Measurements from ENCODE around the gene CSRP1. TPM values are rescaled to one million over a fixed set of nuclear protein-coding genes. Genes with fewer than 3 reads are reported as not detected.
"Not testable (repeated sequence)": the region's sequence is repeated elsewhere in the genome, so short reads cannot be mapped to it uniquely, and the experiment has no call there.

CSRP1 gene
- total RNA-seq, 6 experiments from 2014 or later, result 54.9 to 158 (median 87.0) TPM

DNA sequence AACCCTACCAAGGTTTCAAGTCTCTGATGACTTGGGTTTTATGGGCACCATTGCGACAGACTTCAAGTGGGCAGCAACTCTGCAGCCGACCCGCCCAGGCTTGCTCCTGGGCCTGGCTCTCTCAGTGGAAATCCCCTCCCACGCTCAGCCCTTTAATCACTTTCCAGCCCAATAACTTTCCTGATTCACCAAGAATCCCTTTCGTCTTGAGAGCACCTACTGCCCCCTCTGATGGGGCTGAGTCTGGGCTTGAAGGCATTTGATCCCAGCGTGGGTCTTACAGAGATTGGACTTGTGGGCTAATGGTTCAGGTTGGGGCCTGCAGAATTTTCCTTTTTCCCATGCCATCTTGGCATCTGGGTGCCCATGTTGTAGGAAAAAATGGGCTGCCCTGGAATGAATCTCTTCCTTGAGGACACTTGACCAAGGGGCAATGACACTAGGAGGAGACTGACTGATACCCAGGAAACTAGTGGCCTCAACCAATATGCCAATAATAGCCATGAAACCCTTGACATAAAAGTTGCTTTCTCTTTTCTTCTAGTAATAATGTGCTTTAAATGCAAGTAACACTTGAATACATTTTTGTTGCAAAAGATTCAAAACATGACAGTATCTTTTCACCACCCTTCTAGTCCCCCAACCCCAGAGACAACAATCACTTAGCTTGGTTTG is 30.1 kb downstream of the CSRP1 start:
- intact Hi-C loops (cut with DNase I), result no loop called here
- WGBS (ENCODE audit: insufficient coverage, low coverage, low lambda C conversion rate, missing lambda C conversion rate), result 100% methylated on average over 1 of the region's 6 CpGs
- Histone ChIP-seq H3K4me3 (no peak overlapping the region), H3K4me1 (peaks cover 0 to 14% (median 5%) of the 10 kb centered on the region in 4 donors), H3K27ac (no peak overlapping the region), H3K27me3 (no peaks in the 10 kb centered on the region), H3K36me3 (no peaks in the 10 kb centered on the region), H3K9me3 (no peaks in the 10 kb centered on the region)
- DNase-seq (no peak), ATAC-seq (no peak)
- TF ChIP-seq, protein P1, sequence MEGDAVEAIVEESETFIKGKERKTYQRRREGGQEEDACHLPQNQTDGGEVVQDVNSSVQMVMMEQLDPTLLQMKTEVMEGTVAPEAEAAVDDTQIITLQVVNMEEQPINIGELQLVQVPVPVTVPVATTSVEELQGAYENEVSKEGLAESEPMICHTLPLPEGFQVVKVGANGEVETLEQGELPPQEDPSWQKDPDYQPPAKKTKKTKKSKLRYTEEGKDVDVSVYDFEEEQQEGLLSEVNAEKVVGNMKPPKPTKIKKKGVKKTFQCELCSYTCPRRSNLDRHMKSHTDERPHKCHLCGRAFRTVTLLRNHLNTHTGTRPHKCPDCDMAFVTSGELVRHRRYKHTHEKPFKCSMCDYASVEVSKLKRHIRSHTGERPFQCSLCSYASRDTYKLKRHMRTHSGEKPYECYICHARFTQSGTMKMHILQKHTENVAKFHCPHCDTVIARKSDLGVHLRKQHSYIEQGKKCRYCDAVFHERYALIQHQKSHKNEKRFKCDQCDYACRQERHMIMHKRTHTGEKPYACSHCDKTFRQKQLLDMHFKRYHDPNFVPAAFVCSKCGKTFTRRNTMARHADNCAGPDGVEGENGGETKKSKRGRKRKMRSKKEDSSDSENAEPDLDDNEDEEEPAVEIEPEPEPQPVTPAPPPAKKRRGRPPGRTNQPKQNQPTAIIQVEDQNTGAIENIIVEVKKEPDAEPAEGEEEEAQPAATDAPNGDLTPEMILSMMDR (IDR thresholded peaks at IDR 0.05), result no peak
- no peak for TF ChIP-seq POLR2A (IDR thresholded peaks at IDR 0.05)

DNA sequence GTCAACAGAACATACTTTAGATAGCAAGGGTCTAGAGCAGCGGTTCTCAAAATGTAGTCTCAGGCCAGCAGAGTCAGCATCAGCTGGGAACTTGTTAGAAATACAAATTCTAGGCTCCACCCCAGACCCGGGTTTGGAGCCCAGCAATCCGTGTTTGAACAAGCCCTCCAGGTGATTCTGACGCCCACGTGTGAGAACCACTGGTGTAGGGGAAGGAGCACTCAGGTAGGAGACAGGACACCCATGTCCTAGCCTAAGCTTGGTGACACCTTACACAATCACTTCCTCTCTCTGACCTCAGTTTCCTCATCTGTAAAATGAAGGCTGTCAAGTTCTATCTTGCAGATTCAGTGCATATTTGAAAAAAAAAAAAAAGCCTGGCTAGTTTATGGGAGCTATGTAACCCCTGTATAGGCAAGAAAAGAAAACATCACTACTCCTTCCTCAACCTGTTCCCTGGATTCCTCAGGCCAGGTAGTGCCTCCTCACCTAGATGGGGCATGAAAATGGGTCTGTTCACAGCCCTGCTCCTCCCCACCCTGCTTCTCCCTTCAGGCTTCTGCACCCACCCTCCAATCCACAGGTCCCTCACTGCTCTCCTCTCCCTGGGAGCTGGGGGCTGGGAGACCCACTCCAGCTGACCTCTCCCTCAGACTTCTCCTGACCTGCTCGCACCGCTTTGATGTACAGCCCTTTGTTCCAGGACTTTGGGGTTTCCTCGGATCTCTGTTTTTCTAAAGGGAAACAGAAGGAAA is 30.8 kb downstream of the CSRP1 start:
- DNase-seq, result no peak
- Histone ChIP-seq H3K4me3 (no peak overlapping the region), H3K4me1 (peaks cover 0 to 7% (median 0%) of the 10 kb centered on the region in 4 donors), H3K27me3 (no peaks in the 10 kb centered on the region), H3K27ac (no peak overlapping the region), H3K9me3 (no peaks in the 10 kb centered on the region), H3K36me3 (no peaks in the 10 kb centered on the region)
- WGBS (ENCODE audit: insufficient coverage, low coverage, low lambda C conversion rate, missing lambda C conversion rate), result 68% methylated on average over 6 of the region's 8 CpGs
- no peak for ATAC-seq
- TF ChIP-seq POLR2A (IDR thresholded peaks at IDR 0.05), result no peak
- TF ChIP-seq, protein P1 (IDR thresholded peaks at IDR 0.05), result no peak
- intact Hi-C loops (cut with DNase I), result no loop called here

DNA sequence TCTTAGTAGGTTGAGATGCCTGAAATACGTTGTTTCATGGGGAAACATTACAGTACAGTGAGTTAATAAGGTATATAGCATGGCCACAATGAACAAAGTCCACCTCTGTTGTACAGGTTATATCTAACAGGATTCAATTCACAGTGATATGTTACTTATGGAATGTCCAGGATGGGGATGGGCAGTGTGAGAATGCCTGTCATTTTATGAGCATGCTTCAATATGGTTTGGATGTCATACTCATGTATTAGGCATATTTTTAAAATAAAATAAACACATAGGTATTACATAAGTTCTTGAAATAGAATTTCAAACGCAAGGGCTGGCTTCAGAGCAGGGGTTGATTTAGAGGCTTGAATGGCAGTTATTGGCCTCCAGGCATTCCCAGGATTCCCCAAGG is 31.8 kb downstream of the CSRP1 start:
- H3K27me3 ChIP-seq, result no peaks in the 10 kb centered on the region
- H3K4me3 ChIP-seq, result no peak overlapping the region
- TF ChIP-seq POLR2A (IDR thresholded peaks at IDR 0.05), result no peak
- TF ChIP-seq, protein P1 (IDR thresholded peaks at IDR 0.05), result no peak
- H3K9me3 ChIP-seq, result no peaks in the 10 kb centered on the region
- ATAC-seq, result no peak
- 66% methylated on average over 2 of the region's 2 CpGs for WGBS (ENCODE audit: insufficient coverage, low coverage, low lambda C conversion rate, missing lambda C conversion rate)
- no peak overlapping the region for H3K27ac ChIP-seq
- DNase-seq, result no peak
- no peaks in the 10 kb centered on the region for H3K36me3 ChIP-seq
- no peaks in the 10 kb centered on the region for H3K4me1 ChIP-seq
- intact Hi-C loops (cut with DNase I), result no loop called here

DNA sequence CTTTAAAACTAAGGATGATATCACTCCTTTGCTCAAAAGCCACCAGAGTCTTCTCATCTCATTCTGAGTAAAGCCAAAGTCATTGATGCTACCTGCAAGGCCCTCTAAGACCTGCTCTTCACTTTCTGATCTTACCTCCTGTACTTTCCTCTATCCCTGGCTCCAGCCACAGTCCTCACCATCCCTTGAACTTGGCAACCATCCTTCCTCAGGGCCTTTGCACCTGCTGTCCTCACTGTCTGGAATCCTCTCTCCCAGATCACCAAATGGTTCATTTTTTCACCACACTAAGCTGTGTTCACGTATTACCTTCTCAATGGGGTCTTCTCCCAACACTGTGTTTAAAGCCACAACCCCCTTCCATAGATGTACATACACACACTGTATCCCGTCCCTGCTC is 33.6 kb downstream of the CSRP1 start:
- 77% methylated on average over 2 of the region's 2 CpGs for WGBS (ENCODE audit: insufficient coverage, low coverage, low lambda C conversion rate, missing lambda C conversion rate)
- intact Hi-C loops (cut with DNase I), result no loop called here
- Histone ChIP-seq H3K9me3 (no peaks in the 10 kb centered on the region), H3K27ac (no peak overlapping the region), H3K27me3 (no peaks in the 10 kb centered on the region), H3K4me1 (peaks cover 0 to 4% (median 0%) of the 10 kb centered on the region in 4 donors), H3K4me3 (no peak overlapping the region), H3K36me3 (no peaks in the 10 kb centered on the region)
- DNase-seq (no peak), ATAC-seq (no peak)
- TF ChIP-seq, protein P1 (IDR thresholded peaks at IDR 0.05), result no peak
- no peak for TF ChIP-seq POLR2A (IDR thresholded peaks at IDR 0.05)

DNA sequence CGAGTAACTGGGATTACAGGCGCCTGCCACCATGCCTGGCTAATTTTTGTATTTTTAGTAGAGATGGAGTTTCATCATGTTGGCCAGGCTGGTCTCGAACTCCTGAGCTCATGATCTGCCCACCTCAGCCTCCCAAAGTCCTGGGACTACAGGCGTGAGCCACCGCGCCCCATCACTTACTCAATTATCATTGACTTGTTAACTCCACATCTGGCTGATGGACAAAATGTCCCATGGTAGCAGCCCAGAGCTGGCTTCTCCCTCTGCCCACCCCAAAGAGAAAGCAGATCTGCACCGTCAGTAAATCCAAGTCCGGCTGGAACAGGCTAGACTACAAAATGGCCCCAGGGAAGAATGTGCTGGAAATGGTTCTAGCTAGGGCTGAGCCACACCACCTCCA is 34.6 kb downstream of the CSRP1 start:
- H3K4me1 ChIP-seq; intact Hi-C loops (cut with DNase I); H3K27ac ChIP-seq; H3K36me3 ChIP-seq; H3K4me3 ChIP-seq; H3K9me3 ChIP-seq; ATAC-seq; DNase-seq; H3K27me3 ChIP-seq: not testable (repeated sequence)
- 94% methylated on average over 8 of the region's 8 CpGs for WGBS (ENCODE audit: insufficient coverage, low coverage, low lambda C conversion rate, missing lambda C conversion rate)

Measured in right lobe of liver (tissue), 6 donors.